ENCODE results near the gene ACSL3. TPM values are rescaled to one million over a fixed set of nuclear protein-coding genes. Genes with fewer than 3 reads are reported as not detected.

The ACSL3 gene
- total RNA-seq (58.8 TPM), polyA plus RNA-seq (ENCODE audit: insufficient read depth, low read depth, low replicate concordance) (33.6 TPM)
- long read RNA-seq, donor 1, full-length matches to known transcripts, result 7 of 7 reads
- long read RNA-seq, donor 1, partial matches to known transcripts, result 0 of 7 reads
- long read RNA-seq, donor 1, other reads (novel, unspliced or antisense), result 0 of 7 reads
- long read RNA-seq, donor 2, partial matches to known transcripts, result 0 of 2 reads
- long read RNA-seq, donor 2, other reads (novel, unspliced or antisense), result 0 of 2 reads
- long read RNA-seq, donor 3, full-length matches to known transcripts, result 15 of 15 reads
- long read RNA-seq, donor 3, partial matches to known transcripts, result 0 of 15 reads
- long read RNA-seq, donor 3, other reads (novel, unspliced or antisense), result 0 of 15 reads
- long read RNA-seq, donor 4, full-length matches to known transcripts, result 13 of 24 reads
- long read RNA-seq, donor 4, partial matches to known transcripts, result 11 of 24 reads
- long read RNA-seq, donor 4, other reads (novel, unspliced or antisense), result 0 of 24 reads
- long read RNA-seq, donor 5, result 0 reads
- long read RNA-seq, donor 6, full-length matches to known transcripts, result 7 of 14 reads
- long read RNA-seq, donor 6, partial matches to known transcripts, result 7 of 14 reads
- long read RNA-seq, donor 6, other reads (novel, unspliced or antisense), result 0 of 14 reads
- long read RNA-seq, donor 7, full-length matches to known transcripts, result 32 of 48 reads
- long read RNA-seq, donor 7, partial matches to known transcripts, result 2 of 48 reads
- long read RNA-seq, donor 7, other reads (novel, unspliced or antisense), result 14 of 48 reads
- long read RNA-seq, donor 8, full-length matches to known transcripts, result 8 of 8 reads
- long read RNA-seq, donor 8, partial matches to known transcripts, result 0 of 8 reads
- long read RNA-seq, donor 8, other reads (novel, unspliced or antisense), result 0 of 8 reads
- long read RNA-seq, donor 9, partial matches to known transcripts, result 0 of 4 reads
- long read RNA-seq, donor 9, other reads (novel, unspliced or antisense), result 0 of 4 reads
- long read RNA-seq, donor 10, full-length matches to known transcripts, result 3 of 11 reads
- long read RNA-seq, donor 10, partial matches to known transcripts, result 8 of 11 reads
- long read RNA-seq, donor 10, other reads (novel, unspliced or antisense), result 0 of 11 reads

- DNase-seq (peak; percentile 98 to 99 (median 98)), FAIRE-seq (no peak)
- Histone ChIP-seq H3K4me3 (ENCODE audit: low read length in 3 of 3) (peak within 1 kb of the TSS; percentile 86 to 90 (median 87)), H3K9me3 (ENCODE audit: control insufficient read depth in 2 of 3, insufficient read depth in 1 of 3, low read length in 3 of 3) (no peaks in the 10 kb centered on the region), H3K36me3 (ENCODE audit: control insufficient read depth in 2 of 3, insufficient read depth in 3 of 3, low read length in 3 of 3) (no peaks in the 10 kb centered on the region), H3K4me1 (ENCODE audit: control insufficient read depth in 2 of 3, insufficient read depth in 2 of 3, low read depth in 1 of 3, low read length in 3 of 3) (peaks cover 5 to 9% (median 7%) of the 10 kb centered on the region in 3 donors), H3K27ac (ENCODE audit: low read depth in 2 of 2, low read length in 2 of 2) (peak within 1 kb of the TSS; percentile 89 to 92), H3K27me3 (ENCODE audit: control insufficient read depth, insufficient read depth, low read length) (no peaks in the 10 kb centered on the region), H3K9ac (ENCODE audit: low read length in 3 of 3) (peak within 1 kb of the TSS; percentile 59 to 89 (median 82))
- intact Hi-C loops (cut with DNase I), result no loop called here
- TF ChIP-seq CTCF (IDR thresholded peaks at IDR 0.05; ENCODE audit: borderline replicate concordance, extremely low read depth, insufficient read depth), result no peak
These were observed at the start of gene ACSL3 for GRCh38 chr2:222860740-222861410. Gene ACSL3, plus strand, starts transcription at chr2:222861036. Its CDS starts 47,737 bp downstream, at chr2:222908773.

DNA sequence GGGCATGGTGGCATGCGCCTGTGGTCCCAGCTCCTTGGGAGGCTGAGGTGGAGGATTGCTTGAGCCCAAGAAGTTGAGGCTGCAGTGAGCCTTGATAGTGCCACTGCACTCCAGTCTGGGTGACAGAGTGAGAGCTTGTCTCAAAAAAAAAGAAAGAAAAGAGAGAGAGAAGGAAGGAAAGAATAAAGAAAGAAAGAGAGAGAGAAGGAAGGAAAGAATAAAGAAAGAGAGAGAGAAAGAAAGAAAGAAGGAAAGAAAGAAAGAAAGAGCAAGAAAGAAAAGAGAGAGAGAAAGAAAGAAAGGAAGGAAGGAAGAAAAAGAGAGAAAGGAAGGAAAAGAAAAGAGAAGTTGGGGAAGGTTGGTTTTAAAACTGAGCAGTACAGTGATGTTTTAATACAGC is 49.0 kb upstream of the ACSL3 start:
- H3K36me3 ChIP-seq (ENCODE audit: control insufficient read depth in 2 of 3, insufficient read depth in 3 of 3, low read length in 3 of 3), result no peaks in the 10 kb centered on the region
- H3K4me3 ChIP-seq (ENCODE audit: low read length in 3 of 3), result no peak overlapping the region
- intact Hi-C loops (cut with DNase I), result no loop called here
- DNase-seq, result no peak
- H3K27me3 ChIP-seq (ENCODE audit: control insufficient read depth, insufficient read depth, low read length), result no peaks in the 10 kb centered on the region
- no peak for FAIRE-seq
- no peak overlapping the region for H3K27ac ChIP-seq (ENCODE audit: low read depth in 2 of 2, low read length in 2 of 2)
- no peaks in the 10 kb centered on the region for H3K9me3 ChIP-seq (ENCODE audit: control insufficient read depth in 2 of 3, insufficient read depth in 1 of 3, low read length in 3 of 3)
- no peaks in the 10 kb centered on the region for H3K4me1 ChIP-seq (ENCODE audit: control insufficient read depth in 2 of 3, insufficient read depth in 2 of 3, low read depth in 1 of 3, low read length in 3 of 3)
- no peak overlapping the region for H3K9ac ChIP-seq (ENCODE audit: low read length in 3 of 3)
- TF ChIP-seq CTCF (IDR thresholded peaks at IDR 0.05; ENCODE audit: borderline replicate concordance, extremely low read depth, insufficient read depth), result no peak

DNA sequence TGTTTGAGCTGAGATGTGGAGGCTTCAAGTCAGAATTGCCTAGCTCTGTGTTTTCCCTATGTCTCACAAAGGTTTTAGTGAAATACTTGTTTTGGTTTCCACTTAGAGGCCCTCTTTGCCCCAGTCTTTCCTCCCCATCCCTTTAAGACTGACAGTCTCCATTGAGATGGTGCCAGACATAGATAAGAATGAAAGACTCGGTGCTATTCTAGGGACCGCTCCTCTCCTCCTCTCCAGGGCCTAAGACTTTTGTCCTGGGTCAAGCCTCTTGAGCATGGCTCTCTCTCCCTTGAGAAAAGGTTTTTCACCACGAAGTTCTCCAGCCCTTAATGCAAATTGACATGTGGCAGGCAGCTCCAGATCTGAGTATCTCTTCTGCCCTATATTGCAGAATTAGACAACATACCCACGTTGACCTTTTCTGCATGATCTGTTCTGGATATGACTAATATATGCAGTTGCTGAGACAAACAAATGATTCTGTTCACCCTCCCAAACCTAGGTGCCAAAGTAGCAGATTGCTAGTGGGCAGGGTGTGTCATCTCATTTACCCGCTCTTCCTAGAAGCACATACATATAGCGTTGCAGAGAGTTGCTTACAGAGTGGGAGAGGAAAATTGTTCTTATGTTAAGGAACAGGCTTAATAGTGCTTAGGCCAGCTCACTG is 47.5 kb upstream of the ACSL3 start:
- intact Hi-C loops (cut with DNase I), result no loop called here
- no peak for TF ChIP-seq CTCF (IDR thresholded peaks at IDR 0.05; ENCODE audit: borderline replicate concordance, extremely low read depth, insufficient read depth)
- FAIRE-seq, result no peak
- no peak overlapping the region for H3K27ac ChIP-seq (ENCODE audit: low read depth in 2 of 2, low read length in 2 of 2)
- H3K4me3 ChIP-seq (ENCODE audit: low read length in 3 of 3), result no peak overlapping the region
- no peaks in the 10 kb centered on the region for H3K9me3 ChIP-seq (ENCODE audit: control insufficient read depth in 2 of 3, insufficient read depth in 1 of 3, low read length in 3 of 3)
- no peaks in the 10 kb centered on the region for H3K27me3 ChIP-seq (ENCODE audit: control insufficient read depth, insufficient read depth, low read length)
- no peaks in the 10 kb centered on the region for H3K36me3 ChIP-seq (ENCODE audit: control insufficient read depth in 2 of 3, insufficient read depth in 3 of 3, low read length in 3 of 3)
- no peaks in the 10 kb centered on the region for H3K4me1 ChIP-seq (ENCODE audit: control insufficient read depth in 2 of 3, insufficient read depth in 2 of 3, low read depth in 1 of 3, low read length in 3 of 3)
- DNase-seq, result no peak
- H3K9ac ChIP-seq (ENCODE audit: low read length in 3 of 3), result no peak overlapping the region
